GM10847 (cell line): ENCODE measurements around the gene EPHA2.

Source experiments
- POLR2A ChIP-seq: IDR thresholded peaks from 2 replicates; pipeline ENCODE4 v1.6.1; 2011; ENCODE audit not compliant: insufficient read length; ENCODE audit errors: extremely low read depth

The EPHA2 gene

GRCh38 chr1:16126743-16127515, 28.9 kb downstream of the EPHA2 start:
- no peak for TF ChIP-seq POLR2A

- no peak for TF ChIP-seq POLR2A
Measured at GRCh38 chr1:16126160-16126559, 29.7 kb downstream of the EPHA2 start.

GRCh38 chr1:16125483-16125882, 30.4 kb downstream of the EPHA2 start:
- no peak for TF ChIP-seq POLR2A

GRCh38 chr1:16125088-16125470, 30.8 kb downstream of the EPHA2 start:
- TF ChIP-seq POLR2A = no peak

- no peak for TF ChIP-seq POLR2A
Measured at GRCh38 chr1:16124377-16125087, 31.3 kb downstream of the EPHA2 start.

- no peak for TF ChIP-seq POLR2A
Measured at GRCh38 chr1:16122916-16123315, 33.0 kb downstream of the EPHA2 start.

- no peak for TF ChIP-seq POLR2A
Measured at GRCh38 chr1:16122350-16122881, 33.5 kb downstream of the EPHA2 start.

- no peak for TF ChIP-seq POLR2A
Measured at GRCh38 chr1:16120940-16121410, 34.9 kb downstream of the EPHA2 start.

- TF ChIP-seq POLR2A = no peak
Measured at GRCh38 chr1:16120407-16120806, 35.5 kb downstream of the EPHA2 start.

GRCh38 chr1:16119926-16120325, 35.9 kb downstream of the EPHA2 start:
- TF ChIP-seq POLR2A = no peak

GRCh38 chr1:16119504-16119903, 36.4 kb downstream of the EPHA2 start:
- TF ChIP-seq POLR2A = no peak

- TF ChIP-seq POLR2A = no peak
Measured at GRCh38 chr1:16118706-16119105, 37.2 kb downstream of the EPHA2 start.

- no peak for TF ChIP-seq POLR2A
Measured at GRCh38 chr1:16117936-16118335, 37.9 kb downstream of the EPHA2 start.

GRCh38 chr1:16117369-16117768, 38.5 kb downstream of the EPHA2 start:
- TF ChIP-seq POLR2A = no peak

- no peak for TF ChIP-seq POLR2A
Measured at GRCh38 chr1:16116625-16117024, 39.2 kb downstream of the EPHA2 start.

GRCh38 chr1:16116002-16116401, 39.9 kb downstream of the EPHA2 start:
- TF ChIP-seq POLR2A = no peak

GRCh38 chr1:16115468-16115983, 40.3 kb downstream of the EPHA2 start:
- TF ChIP-seq POLR2A = no peak
